Natural killer cell (primary cell): ENCODE results near the gene PKD1. TPM values are rescaled to one million over a fixed set of nuclear protein-coding genes. Genes with fewer than 3 reads are reported as not detected.
"Not testable (repeated sequence)": the region's sequence is repeated elsewhere in the genome, so short reads cannot be mapped to it uniquely, and the experiment has no call there.

Experiments used
- ATAC-seq, 3 donors: fragments of 150-1000 bp in 2 of 3; fragments of 200-7000 bp in 1 of 3; cut with Tn5 transposase; 1 replicate in 1 of 3; 2 replicates in 2 of 3; pipeline ENCODE4 v1.10.0; 2021; ENCODE audit warnings: mild to moderate bottlenecking in 2 of 3, moderate library complexity in 2 of 3
- DNase-seq, 2 donors: peaks; one replicate each; pipeline versions ENCODE4 v3.0.0 to v3.0.0-alpha.2; 2013 to 2021; ENCODE audit warnings: mixed read lengths in 1 of 2
- H3K27ac ChIP-seq: one replicate; pipeline ENCODE4 v1.5.1; 2013; ENCODE audit warnings: mild to moderate bottlenecking, low read length
- H3K27me3 ChIP-seq: one replicate; pipeline ENCODE4 v1.6.1; 2013; ENCODE audit warnings: low read length; ENCODE audit not compliant: control insufficient read depth, insufficient read depth
- H3K36me3 ChIP-seq: one replicate; pipeline ENCODE4 v1.6.1; 2013; ENCODE audit warnings: low read length; ENCODE audit not compliant: control insufficient read depth, insufficient read depth
- H3K4me1 ChIP-seq: one replicate; pipeline ENCODE4 v1.6.1; 2013; ENCODE audit warnings: low read length; ENCODE audit not compliant: control insufficient read depth, insufficient read depth
- H3K4me3 ChIP-seq: one replicate; pipeline ENCODE4 v1.5.1; 2013; ENCODE audit warnings: low read length
- H3K9me3 ChIP-seq: one replicate; pipeline ENCODE4 v1.6.1; 2013; ENCODE audit warnings: low read length; ENCODE audit not compliant: control insufficient read depth, insufficient read depth
- H3K27ac Mint-ChIP-seq, 2 donors: one replicate each; pipeline ENCODE4 v1.8.0; 2022; ENCODE audit warnings: mild to moderate bottlenecking in 2 of 2, mixed read lengths in 2 of 2, moderate library complexity in 1 of 2
- H3K27me3 Mint-ChIP-seq, 2 donors: one replicate each; pipeline ENCODE4 v1.8.0; 2022; ENCODE audit warnings: low read depth in 2 of 2, mixed read lengths in 2 of 2
- H3K36me3 Mint-ChIP-seq: one replicate; pipeline ENCODE4 v1.8.0; 2022; ENCODE audit warnings: mixed read lengths
- H3K4me1 Mint-ChIP-seq, 2 donors: one replicate each; pipeline ENCODE4 v1.8.0; 2022; ENCODE audit warnings: mixed read lengths in 2 of 2
- H3K4me3 Mint-ChIP-seq: one replicate; pipeline ENCODE4 v1.8.0; 2022; ENCODE audit warnings: mild to moderate bottlenecking, moderate library complexity, mixed read lengths
- H3K9me3 Mint-ChIP-seq, 2 donors: one replicate each; pipeline ENCODE4 v1.8.0; 2022; ENCODE audit warnings: mixed read lengths in 2 of 2
- WGBS: methylation state at CpG from one replicate; pipeline ENCODE4 v1.1.7; 2013; ENCODE audit warnings: missing lambda C conversion rate; ENCODE audit not compliant: insufficient coverage; 5-methylcytosine and 5-hydroxymethylcytosine counted together
- intact Hi-C: fragments of 100-400 bp; cut with micrococcal nuclease; formaldehyde crosslinking; loops from one replicate; pipeline ENCODE4 v1.14.2; 2022
- total RNA-seq, 4 donors: library from RNA; stranded (reverse); fragments of 120-200 nt in 1 of 4; gene quantifications; one replicate each; pipeline versions ENCODE4 v1.2.3 to v1.2.4, GENCODE V29; 2013 to 2022
- TF ChIP-seq, protein P1 (sequence below): fragments of 200-600 bp; IDR thresholded peaks from one replicate; pipeline ENCODE4 v1.8.0; 2022; ENCODE audit warnings: antibody characterized with exemption

Gene PKD1
- total RNA-seq, 3 donors from 2014 or later (not counting 1 experiment from before 2014, with no cell fraction given): 87.0 to 105 (median 99.1) TPM

DNA sequence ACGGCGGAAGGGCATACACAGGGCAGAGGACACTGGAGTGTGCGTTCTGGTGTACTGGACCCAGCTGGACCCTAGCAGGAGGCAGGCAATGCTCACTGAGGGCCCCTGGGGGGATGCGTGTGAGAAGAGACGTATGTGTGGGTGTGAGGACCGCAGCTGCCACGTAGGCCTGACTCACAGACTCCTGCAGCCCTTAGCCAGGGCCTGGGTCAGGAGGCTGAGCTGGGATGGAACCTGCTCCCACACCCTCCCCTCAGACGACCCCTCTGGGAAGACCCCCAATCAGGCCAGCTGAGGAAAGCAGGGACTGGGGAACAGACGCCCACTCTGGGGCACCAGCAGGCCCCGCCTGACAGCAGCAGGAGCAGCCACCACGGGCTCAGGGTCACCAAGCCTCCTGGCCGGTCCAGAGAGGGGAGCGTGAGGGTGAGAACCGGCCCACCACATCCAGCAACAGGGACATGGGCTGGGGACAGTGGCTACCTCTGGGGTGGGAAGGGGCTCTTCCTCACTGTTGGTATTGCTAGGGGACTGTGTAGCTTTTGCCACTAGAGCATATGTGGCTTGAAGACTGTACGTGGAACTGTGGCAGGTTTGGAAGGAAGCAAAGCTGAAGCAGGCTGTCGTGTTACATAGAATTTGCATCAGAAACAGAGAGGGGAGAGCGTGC lies 28.4 kb downstream of the PKD1 start:
- H3K36me3 Mint-ChIP-seq, H3K36me3 ChIP-seq, intact Hi-C loops, DNase-seq, ATAC-seq, H3K4me1 Mint-ChIP-seq, H3K4me3 ChIP-seq, H3K27ac ChIP-seq, H3K9me3 ChIP-seq, H3K27me3 ChIP-seq, H3K27me3 Mint-ChIP-seq, H3K9me3 Mint-ChIP-seq, H3K27ac Mint-ChIP-seq, H3K4me3 Mint-ChIP-seq, H3K4me1 ChIP-seq: not testable (repeated sequence)
- 91% methylated on average over 17 of the region's 17 CpGs for WGBS

DNA sequence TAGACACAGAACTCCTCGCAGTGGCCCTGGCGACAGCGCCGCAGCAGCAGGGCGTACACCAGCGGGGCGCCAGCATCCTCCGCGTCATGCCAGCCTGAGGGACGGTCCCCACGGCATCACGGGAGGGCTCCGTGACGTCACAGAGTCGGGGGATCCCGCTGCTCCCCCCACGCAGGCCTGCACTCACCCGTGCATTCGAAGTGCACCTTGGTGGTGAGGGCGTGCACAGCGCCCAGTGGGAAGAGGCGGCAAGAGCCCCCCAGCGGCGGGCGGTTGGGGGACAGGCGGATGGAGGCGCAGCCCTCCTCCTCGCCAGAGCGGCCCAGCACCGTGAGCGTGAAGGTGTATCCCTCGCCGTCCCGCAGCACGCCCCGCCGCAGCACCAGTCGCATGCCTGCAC lies 29.5 kb downstream of the PKD1 start:
- DNase-seq, intact Hi-C loops, H3K27ac ChIP-seq, H3K4me3 ChIP-seq, H3K4me3 Mint-ChIP-seq, ATAC-seq, H3K27me3 Mint-ChIP-seq, H3K27me3 ChIP-seq, H3K36me3 ChIP-seq, H3K9me3 Mint-ChIP-seq, H3K36me3 Mint-ChIP-seq, H3K9me3 ChIP-seq, H3K4me1 ChIP-seq, H3K27ac Mint-ChIP-seq, H3K4me1 Mint-ChIP-seq: not testable (repeated sequence)
- 96% methylated on average over 37 of the region's 38 CpGs for WGBS

DNA sequence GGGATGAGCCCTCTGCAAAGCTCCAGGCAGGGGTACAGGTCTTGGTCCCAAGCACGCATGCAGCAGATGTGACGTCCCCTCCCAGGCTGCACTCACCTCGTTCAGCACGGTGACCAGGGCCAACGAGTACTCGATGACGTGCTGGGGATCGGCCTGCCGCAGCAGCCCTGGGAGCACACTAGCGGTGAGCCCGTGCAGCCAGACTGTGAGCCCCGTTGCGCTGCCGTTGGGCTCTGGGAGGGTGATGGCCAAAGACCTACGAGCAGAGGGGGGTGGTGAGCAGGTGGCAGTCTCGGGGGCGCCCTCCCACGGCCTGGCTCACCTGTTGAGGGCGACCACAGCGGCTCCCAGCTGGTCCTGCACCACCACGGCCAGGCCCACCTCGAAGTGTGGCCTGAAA lies 29.9 kb downstream of the PKD1 start:
- H3K27me3 ChIP-seq, H3K9me3 ChIP-seq, ATAC-seq, H3K27ac Mint-ChIP-seq, DNase-seq, H3K4me3 ChIP-seq, H3K27ac ChIP-seq, H3K27me3 Mint-ChIP-seq, H3K36me3 ChIP-seq, H3K4me1 Mint-ChIP-seq, H3K9me3 Mint-ChIP-seq, H3K36me3 Mint-ChIP-seq, H3K4me3 Mint-ChIP-seq, intact Hi-C loops, H3K4me1 ChIP-seq: not testable (repeated sequence)
- WGBS: 92% methylated on average over 17 of the region's 22 CpGs

DNA sequence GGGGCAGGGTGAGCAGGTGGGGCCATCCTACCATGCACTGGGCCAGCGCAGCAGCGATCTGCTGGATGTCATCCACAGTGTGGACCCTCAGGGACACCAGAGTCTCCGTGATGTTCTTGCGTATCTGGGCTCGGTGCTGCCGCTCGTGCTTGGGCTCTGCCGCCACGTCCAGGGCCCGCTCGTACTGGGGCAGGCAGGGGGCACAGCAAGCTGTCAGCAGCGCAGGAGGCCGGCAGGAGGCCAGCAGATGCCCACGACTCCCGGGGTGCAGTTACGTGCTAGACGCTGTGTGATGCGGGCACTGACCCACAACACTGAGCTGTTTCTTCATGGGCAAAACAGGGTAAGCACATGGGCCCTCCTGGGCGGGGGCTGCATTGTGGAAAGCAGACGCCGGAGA lies 30.4 kb downstream of the PKD1 start:
- H3K27ac ChIP-seq, H3K4me3 ChIP-seq, H3K9me3 ChIP-seq, H3K4me3 Mint-ChIP-seq, H3K36me3 ChIP-seq, H3K27me3 ChIP-seq, H3K9me3 Mint-ChIP-seq, H3K4me1 Mint-ChIP-seq, H3K27ac Mint-ChIP-seq, H3K36me3 Mint-ChIP-seq, H3K4me1 ChIP-seq, H3K27me3 Mint-ChIP-seq, intact Hi-C loops, ATAC-seq, DNase-seq: not testable (repeated sequence)
- 98% methylated on average over 21 of the region's 21 CpGs for WGBS

DNA sequence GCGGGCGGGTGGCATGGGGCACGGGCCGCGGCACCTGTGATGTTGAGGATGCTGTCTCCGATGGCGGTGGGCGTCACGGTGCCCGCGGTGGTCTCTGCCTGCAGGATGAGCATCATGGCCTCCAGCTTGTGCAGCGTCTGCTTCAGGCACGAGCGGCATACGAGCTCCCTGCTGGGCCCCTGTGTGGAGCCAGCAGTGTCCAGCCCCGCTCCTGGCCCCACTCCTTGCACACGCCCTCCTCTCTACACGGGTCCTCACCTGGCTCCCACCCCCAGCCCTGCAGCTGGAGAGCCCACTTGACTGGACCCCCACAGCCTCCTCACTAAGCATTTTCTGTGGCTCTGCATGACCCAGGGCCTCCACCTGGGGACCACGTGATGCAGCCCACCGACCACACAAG lies 31.2 kb downstream of the PKD1 start:
- H3K4me3 ChIP-seq, H3K4me3 Mint-ChIP-seq, H3K27ac Mint-ChIP-seq, H3K9me3 Mint-ChIP-seq, H3K27me3 Mint-ChIP-seq, H3K9me3 ChIP-seq, ATAC-seq, H3K4me1 Mint-ChIP-seq, H3K36me3 ChIP-seq, H3K27me3 ChIP-seq, DNase-seq, intact Hi-C loops, H3K4me1 ChIP-seq, H3K27ac ChIP-seq, H3K36me3 Mint-ChIP-seq: not testable (repeated sequence)
- 99% methylated on average over 13 of the region's 20 CpGs for WGBS

DNA sequence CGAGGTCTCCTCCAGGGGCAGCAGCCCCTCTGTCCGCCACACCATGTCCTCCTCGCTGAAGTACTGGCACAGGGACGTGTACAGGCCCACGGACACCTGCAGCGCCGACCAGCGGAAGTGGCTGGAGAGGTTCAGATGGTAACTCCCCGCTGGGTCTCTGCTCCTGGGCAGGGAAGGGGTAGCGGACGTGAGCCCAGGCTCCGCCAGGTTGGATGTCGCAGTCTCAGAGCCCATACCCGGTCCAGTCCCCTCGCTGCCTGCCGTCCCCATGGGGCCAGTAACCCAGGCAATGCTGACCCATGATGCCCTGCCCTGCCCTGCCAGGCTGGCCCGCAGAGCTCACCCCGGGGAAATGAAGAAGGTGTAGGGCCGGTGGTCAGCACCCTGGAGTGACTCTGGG lies 33.2 kb downstream of the PKD1 start:
- no peaks in the 10 kb centered on the region for H3K4me1 Mint-ChIP-seq
- DNase-seq (no peak), ATAC-seq (no peak)
- H3K9me3 Mint-ChIP-seq: no peaks in the 10 kb centered on the region
- H3K4me1 ChIP-seq: no peaks in the 10 kb centered on the region
- WGBS: 96% methylated on average over 19 of the region's 19 CpGs
- peaks cover 9% of the 10 kb centered on the region for H3K36me3 ChIP-seq
- no peaks in the 10 kb centered on the region for H3K27me3 ChIP-seq
- TF ChIP-seq, protein P1, sequence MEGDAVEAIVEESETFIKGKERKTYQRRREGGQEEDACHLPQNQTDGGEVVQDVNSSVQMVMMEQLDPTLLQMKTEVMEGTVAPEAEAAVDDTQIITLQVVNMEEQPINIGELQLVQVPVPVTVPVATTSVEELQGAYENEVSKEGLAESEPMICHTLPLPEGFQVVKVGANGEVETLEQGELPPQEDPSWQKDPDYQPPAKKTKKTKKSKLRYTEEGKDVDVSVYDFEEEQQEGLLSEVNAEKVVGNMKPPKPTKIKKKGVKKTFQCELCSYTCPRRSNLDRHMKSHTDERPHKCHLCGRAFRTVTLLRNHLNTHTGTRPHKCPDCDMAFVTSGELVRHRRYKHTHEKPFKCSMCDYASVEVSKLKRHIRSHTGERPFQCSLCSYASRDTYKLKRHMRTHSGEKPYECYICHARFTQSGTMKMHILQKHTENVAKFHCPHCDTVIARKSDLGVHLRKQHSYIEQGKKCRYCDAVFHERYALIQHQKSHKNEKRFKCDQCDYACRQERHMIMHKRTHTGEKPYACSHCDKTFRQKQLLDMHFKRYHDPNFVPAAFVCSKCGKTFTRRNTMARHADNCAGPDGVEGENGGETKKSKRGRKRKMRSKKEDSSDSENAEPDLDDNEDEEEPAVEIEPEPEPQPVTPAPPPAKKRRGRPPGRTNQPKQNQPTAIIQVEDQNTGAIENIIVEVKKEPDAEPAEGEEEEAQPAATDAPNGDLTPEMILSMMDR: no peak
- H3K4me3 ChIP-seq: no peak overlapping the region
- no peaks in the 10 kb centered on the region for H3K27me3 Mint-ChIP-seq
- no peak overlapping the region for H3K27ac ChIP-seq
- intact Hi-C loops: no loop called here
- H3K27ac Mint-ChIP-seq: no peak overlapping the region
- no peak overlapping the region for H3K4me3 Mint-ChIP-seq
- no peaks in the 10 kb centered on the region for H3K36me3 Mint-ChIP-seq
- H3K9me3 ChIP-seq: no peaks in the 10 kb centered on the region

DNA sequence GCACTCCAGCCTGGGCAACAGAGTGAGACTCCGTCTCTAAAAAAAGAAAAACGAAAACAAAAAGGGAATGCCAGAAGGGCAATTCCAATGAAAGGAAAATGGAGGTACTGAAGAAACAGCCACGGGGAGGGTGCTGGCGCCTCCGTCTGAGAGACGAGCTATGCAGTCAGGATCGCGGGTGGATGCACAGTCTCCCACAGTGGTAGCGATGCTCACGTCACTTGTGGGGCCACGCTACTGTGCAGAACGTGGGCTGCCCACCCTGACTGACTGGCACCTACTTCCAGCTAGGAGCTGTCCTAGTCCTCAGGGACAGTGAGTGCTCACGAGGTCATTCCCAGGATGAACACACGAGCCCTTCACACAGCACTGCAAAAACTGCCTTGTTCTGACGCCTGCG lies 34.1 kb downstream of the PKD1 start:
- H3K27ac Mint-ChIP-seq, DNase-seq, H3K36me3 ChIP-seq, H3K4me1 Mint-ChIP-seq, intact Hi-C loops, H3K9me3 Mint-ChIP-seq, ATAC-seq, H3K4me3 Mint-ChIP-seq, H3K9me3 ChIP-seq, H3K27ac ChIP-seq, H3K27me3 ChIP-seq, H3K27me3 Mint-ChIP-seq, H3K4me3 ChIP-seq, H3K36me3 Mint-ChIP-seq, H3K4me1 ChIP-seq: not testable (repeated sequence)
- WGBS: 97% methylated on average over 11 of the region's 16 CpGs
